ENCODE data around the gene VHLL. TPM values are rescaled to one million over a fixed set of nuclear protein-coding genes. Genes with fewer than 3 reads are reported as not detected.

The VHLL gene
- total and polyA plus RNA-seq, 5 donors, result not detected

GRCh38 chr1:156279837-156280236 is 19.3 kb downstream of the VHLL start:
- Histone ChIP-seq H3K27ac (ENCODE audit: low read length) (no peak overlapping the region), H3K9me3 (ENCODE audit: control insufficient read depth, low read length) (no peaks in the 10 kb centered on the region), H3K4me1 (ENCODE audit: control insufficient read depth, insufficient read depth, low read length) (peaks cover 16% of the 10 kb centered on the region), H3K27me3 (ENCODE audit: control insufficient read depth, insufficient read depth) (no peaks in the 10 kb centered on the region), H3K4me3 (ENCODE audit: low read length) (no peak overlapping the region)
- no peak for DNase-seq
- intact Hi-C loops (cut with DNase I), result no loop called here
- no peak for ATAC-seq
- 87% methylated on average over 3 of the region's 3 CpGs for WGBS

- DNase-seq (no peak), ATAC-seq (no peak)
- Histone ChIP-seq H3K4me3 (ENCODE audit: low read length) (no peak overlapping the region), H3K4me1 (ENCODE audit: control insufficient read depth, insufficient read depth, low read length) (peaks cover 11% of the 10 kb centered on the region), H3K9me3 (ENCODE audit: control insufficient read depth, low read length) (no peaks in the 10 kb centered on the region), H3K27me3 (ENCODE audit: control insufficient read depth, insufficient read depth) (no peaks in the 10 kb centered on the region), H3K27ac (ENCODE audit: low read length) (no peak overlapping the region)
- 63% methylated on average over 6 of the region's 6 CpGs for WGBS
- intact Hi-C loops (cut with DNase I), result no loop called here
These were observed 22.1 kb downstream of the VHLL start for GRCh38 chr1:156276966-156277381.

GRCh38 chr1:156276532-156276931 is 22.6 kb downstream of the VHLL start:
- intact Hi-C loops (cut with DNase I), result no loop called here
- Histone ChIP-seq H3K27ac (ENCODE audit: low read length) (no peak overlapping the region), H3K9me3 (ENCODE audit: control insufficient read depth, low read length) (no peaks in the 10 kb centered on the region), H3K4me3 (ENCODE audit: low read length) (no peak overlapping the region), H3K27me3 (ENCODE audit: control insufficient read depth, insufficient read depth) (no peaks in the 10 kb centered on the region), H3K4me1 (ENCODE audit: control insufficient read depth, insufficient read depth, low read length) (peaks cover 9% of the 10 kb centered on the region)
- DNase-seq (no peak), ATAC-seq (no peak)

GRCh38 chr1:156270314-156270713 is 28.8 kb downstream of the VHLL start:
- H3K27me3 ChIP-seq (ENCODE audit: control insufficient read depth, insufficient read depth), result no peaks in the 10 kb centered on the region
- WGBS, result 96% methylated on average over 3 of the region's 3 CpGs
- ATAC-seq (no peak), DNase-seq (no peak)
- H3K4me1 ChIP-seq (ENCODE audit: control insufficient read depth, insufficient read depth, low read length), result no peaks in the 10 kb centered on the region
- intact Hi-C loops (cut with DNase I), result no loop called here
- H3K4me3 ChIP-seq (ENCODE audit: low read length), result no peak overlapping the region
- H3K27ac ChIP-seq (ENCODE audit: low read length), result no peak overlapping the region
- no peaks in the 10 kb centered on the region for H3K9me3 ChIP-seq (ENCODE audit: control insufficient read depth, low read length)

GRCh38 chr1:156268336-156268735 is 30.8 kb downstream of the VHLL start:
- H3K9me3 ChIP-seq (ENCODE audit: control insufficient read depth, low read length), result no peaks in the 10 kb centered on the region
- H3K27ac ChIP-seq (ENCODE audit: low read length), result no peak overlapping the region
- H3K4me1 ChIP-seq (ENCODE audit: control insufficient read depth, insufficient read depth, low read length), result no peaks in the 10 kb centered on the region
- intact Hi-C loops (cut with DNase I), result no loop called here
- ATAC-seq (no peak), DNase-seq (no peak)
- no peaks in the 10 kb centered on the region for H3K27me3 ChIP-seq (ENCODE audit: control insufficient read depth, insufficient read depth)
- WGBS, result 63% methylated on average over 4 of the region's 4 CpGs
- no peak overlapping the region for H3K4me3 ChIP-seq (ENCODE audit: low read length)

GRCh38 chr1:156266051-156266450 is 33.1 kb downstream of the VHLL start:
- intact Hi-C loops (cut with DNase I), result no loop called here
- 76% methylated on average over 13 of the region's 13 CpGs for WGBS
- Histone ChIP-seq H3K4me1 (ENCODE audit: control insufficient read depth, insufficient read depth, low read length) (no peaks in the 10 kb centered on the region), H3K9me3 (ENCODE audit: control insufficient read depth, low read length) (no peaks in the 10 kb centered on the region), H3K27ac (ENCODE audit: low read length) (no peak overlapping the region), H3K4me3 (ENCODE audit: low read length) (no peak overlapping the region), H3K27me3 (ENCODE audit: control insufficient read depth, insufficient read depth) (no peaks in the 10 kb centered on the region)
- DNase-seq (no peak), ATAC-seq (no peak)

GRCh38 chr1:156263288-156263655 is 35.8 kb downstream of the VHLL start:
- WGBS, result 82% methylated on average over 9 of the region's 9 CpGs
- DNase-seq (no peak), ATAC-seq (no peak)
- Histone ChIP-seq H3K4me3 (ENCODE audit: low read length) (no peak overlapping the region), H3K4me1 (ENCODE audit: control insufficient read depth, insufficient read depth, low read length) (no peaks in the 10 kb centered on the region), H3K9me3 (ENCODE audit: control insufficient read depth, low read length) (no peaks in the 10 kb centered on the region), H3K27ac (ENCODE audit: low read length) (no peak overlapping the region), H3K27me3 (ENCODE audit: control insufficient read depth, insufficient read depth) (no peaks in the 10 kb centered on the region)
- intact Hi-C loops (cut with DNase I), result no loop called here

GRCh38 chr1:156262461-156263287 is 36.4 kb downstream of the VHLL start:
- WGBS, result 77% methylated on average over 9 of the region's 9 CpGs
- Histone ChIP-seq H3K4me1 (ENCODE audit: control insufficient read depth, insufficient read depth, low read length) (no peaks in the 10 kb centered on the region), H3K27ac (ENCODE audit: low read length) (no peak overlapping the region), H3K27me3 (ENCODE audit: control insufficient read depth, insufficient read depth) (no peaks in the 10 kb centered on the region), H3K4me3 (ENCODE audit: low read length) (no peak overlapping the region), H3K9me3 (ENCODE audit: control insufficient read depth, low read length) (no peaks in the 10 kb centered on the region)
- ATAC-seq, result no peak
- no peak for DNase-seq
- intact Hi-C loops (cut with DNase I), result no loop called here

- 93% methylated on average over 2 of the region's 2 CpGs for WGBS
- Histone ChIP-seq H3K27ac (ENCODE audit: low read length) (no peak overlapping the region), H3K4me1 (ENCODE audit: control insufficient read depth, insufficient read depth, low read length) (no peaks in the 10 kb centered on the region), H3K27me3 (ENCODE audit: control insufficient read depth, insufficient read depth) (no peaks in the 10 kb centered on the region), H3K9me3 (ENCODE audit: control insufficient read depth, low read length) (no peaks in the 10 kb centered on the region), H3K4me3 (ENCODE audit: low read length) (no peak overlapping the region)
- intact Hi-C loops (cut with DNase I), result no loop called here
- DNase-seq, result no peak
- ATAC-seq, result no peak
These were observed 38.2 kb downstream of the VHLL start for GRCh38 chr1:156260896-156261295.

- intact Hi-C loops (cut with DNase I), result no loop called here
These were observed 39.3 kb downstream of the VHLL start for GRCh38 chr1:156259805-156260204.

GRCh38 chr1:156258859-156259258 is 40.2 kb downstream of the VHLL start:
- WGBS, result 95% methylated on average over 8 of the region's 8 CpGs
- H3K4me3 ChIP-seq (ENCODE audit: low read length), result no peak overlapping the region
- no peaks in the 10 kb centered on the region for H3K9me3 ChIP-seq (ENCODE audit: control insufficient read depth, low read length)
- H3K4me1 ChIP-seq (ENCODE audit: control insufficient read depth, insufficient read depth, low read length), result no peaks in the 10 kb centered on the region
- DNase-seq, result no peak
- H3K27me3 ChIP-seq (ENCODE audit: control insufficient read depth, insufficient read depth), result no peaks in the 10 kb centered on the region
- intact Hi-C loops (cut with DNase I), result no loop called here
- H3K27ac ChIP-seq (ENCODE audit: low read length), result no peak overlapping the region
- no peak for ATAC-seq

More at GRCh38 chr1:156259805-156260204, 39.3 kb downstream of the VHLL start:
- no peak overlapping the region for H3K27ac ChIP-seq (ENCODE audit: low read length)
- no peaks in the 10 kb centered on the region for H3K9me3 ChIP-seq (ENCODE audit: control insufficient read depth, low read length)
- H3K4me3 ChIP-seq (ENCODE audit: low read length), result no peak overlapping the region
- no peaks in the 10 kb centered on the region for H3K27me3 ChIP-seq (ENCODE audit: control insufficient read depth, insufficient read depth)
- H3K4me1 ChIP-seq (ENCODE audit: control insufficient read depth, insufficient read depth, low read length), result no peaks in the 10 kb centered on the region
- WGBS, result 68% methylated on average over 3 of the region's 3 CpGs
- ATAC-seq (no peak), DNase-seq (no peak)

GRCh38 chr1:156257711-156258110 is 41.4 kb downstream of the VHLL start:
- H3K27ac ChIP-seq (ENCODE audit: low read length), result no peak overlapping the region
- intact Hi-C loops (cut with DNase I), result no loop called here
- ATAC-seq, result no peak
- H3K27me3 ChIP-seq (ENCODE audit: control insufficient read depth, insufficient read depth), result no peaks in the 10 kb centered on the region
- no peak for DNase-seq
- WGBS, result 82% methylated on average over 2 of the region's 2 CpGs
- H3K4me1 ChIP-seq (ENCODE audit: control insufficient read depth, insufficient read depth, low read length), result no peaks in the 10 kb centered on the region
- H3K9me3 ChIP-seq (ENCODE audit: control insufficient read depth, low read length), result no peaks in the 10 kb centered on the region
- no peak overlapping the region for H3K4me3 ChIP-seq (ENCODE audit: low read length)
